Subcutaneous abdominal adipose tissue (tissue), 5 donors: ENCODE data around the gene DSCAML1.

Experiments used
- H3K27ac ChIP-seq: one replicate; pipeline ENCODE4 v1.7.0; 2013; ENCODE audit warnings: low read depth, mild to moderate bottlenecking, inconsistent platforms, low read length, moderate library complexity
- H3K27me3 ChIP-seq, 5 donors: one replicate each; pipeline ENCODE4 v1.7.0; 2013; ENCODE audit warnings: low read length in 5 of 5, inconsistent platforms in 1 of 5; ENCODE audit not compliant: control insufficient read depth in 5 of 5, insufficient read depth in 4 of 5
- H3K36me3 ChIP-seq, 5 donors: one replicate each; pipeline ENCODE4 v1.7.0; 2013; ENCODE audit warnings: low read length in 5 of 5; ENCODE audit not compliant: control insufficient read depth in 5 of 5, insufficient read depth in 5 of 5
- H3K4me1 ChIP-seq, 5 donors: one replicate each; pipeline ENCODE4 v1.7.0; 2013; ENCODE audit warnings: low read length in 5 of 5, mild to moderate bottlenecking in 3 of 5, moderate library complexity in 1 of 5; ENCODE audit not compliant: control insufficient read depth in 5 of 5, insufficient read depth in 5 of 5
- H3K4me3 ChIP-seq, 5 donors: one replicate each; pipeline ENCODE4 v1.7.0; 2013; ENCODE audit warnings: low read length in 5 of 5, low read depth in 1 of 5
- H3K9ac ChIP-seq, 5 donors: one replicate each; pipeline ENCODE4 v1.7.0; 2013; ENCODE audit warnings: low read length in 5 of 5, mild to moderate bottlenecking in 4 of 5, moderate library complexity in 3 of 5
- H3K9me3 ChIP-seq, 5 donors: one replicate each; pipeline ENCODE4 v1.7.0; 2013; ENCODE audit warnings: low read length in 5 of 5; ENCODE audit not compliant: control insufficient read depth in 5 of 5
- donor health status: healthy.
- donor health status: healthy.
- donor health status: healthy.
- donor health status: healthy.
- donor health status: healthy.

DSCAML1 gene

DNA sequence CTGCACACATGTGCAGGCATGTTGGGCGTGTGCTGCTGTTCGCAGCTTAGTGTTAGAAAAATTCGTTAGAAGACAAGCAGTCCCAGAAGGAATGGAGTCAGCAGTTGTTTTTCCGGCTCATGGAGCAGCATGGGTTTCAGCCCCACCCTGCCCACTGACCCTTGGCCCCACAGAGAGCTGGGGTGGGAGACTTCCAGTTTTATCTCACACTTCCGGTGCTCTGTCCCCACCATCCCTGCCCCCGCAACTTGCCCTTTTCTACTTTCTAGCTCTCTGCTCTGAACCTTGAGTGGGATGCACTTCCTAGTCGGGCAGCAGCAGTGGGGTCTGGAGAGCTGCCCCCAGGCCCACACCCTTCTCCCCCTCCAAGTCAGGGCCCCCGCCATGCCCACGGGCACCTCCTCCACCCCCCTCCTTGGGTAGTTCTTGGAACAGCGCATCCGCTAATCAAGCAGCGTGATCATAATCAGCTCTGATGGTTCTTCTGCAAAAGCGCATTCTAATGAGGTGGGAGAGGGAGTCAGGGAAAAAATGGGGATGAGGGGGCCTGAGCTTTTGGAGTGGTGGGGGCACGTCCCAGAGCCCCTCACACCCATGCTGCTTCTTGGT, 285.0 kb downstream of the DSCAML1 start:
- no peaks in the 10 kb centered on the region for H3K27me3 ChIP-seq
- peak overlapping the region in 1 of 5 donors; percentile 48 for H3K4me3 ChIP-seq
- H3K9me3 ChIP-seq, result no peaks in the 10 kb centered on the region
- no peak overlapping the region for H3K9ac ChIP-seq
- H3K36me3 ChIP-seq, result peaks cover 0 to 7% (median 0%) of the 10 kb centered on the region in 5 donors
- no peak overlapping the region for H3K27ac ChIP-seq
- peaks cover 2 to 26% (median 26%) of the 10 kb centered on the region in 5 donors for H3K4me1 ChIP-seq

DNA sequence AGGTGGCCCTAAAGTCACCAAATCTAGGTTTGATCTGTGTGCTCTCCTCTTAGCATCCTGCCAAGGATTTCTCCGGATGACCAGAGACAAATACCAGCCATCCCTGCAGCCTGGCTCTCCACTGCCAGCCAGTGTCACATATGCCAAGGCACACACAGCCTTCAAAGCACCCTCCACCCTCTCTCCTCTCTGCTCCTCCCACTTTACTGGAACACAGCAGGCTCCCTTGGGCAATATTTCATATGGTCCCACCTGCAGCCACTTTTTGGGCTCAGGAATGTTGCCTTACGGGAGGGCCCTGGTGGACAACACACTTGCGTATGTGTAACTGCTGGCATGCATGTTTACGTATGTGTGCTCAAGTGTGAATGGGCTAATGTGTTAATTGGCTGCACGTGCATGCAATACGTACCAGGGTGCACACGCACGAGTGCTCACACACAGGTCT, 285.5 kb downstream of the DSCAML1 start:
- Histone ChIP-seq H3K9ac (no peak overlapping the region), H3K9me3 (no peaks in the 10 kb centered on the region), H3K27ac (no peak overlapping the region), H3K4me3 (peak overlapping the region in 1 of 5 donors; percentile 36), H3K27me3 (no peaks in the 10 kb centered on the region), H3K36me3 (peaks cover 0 to 7% (median 0%) of the 10 kb centered on the region in 5 donors), H3K4me1 (peaks cover 2 to 26% (median 26%) of the 10 kb centered on the region in 5 donors)

DNA sequence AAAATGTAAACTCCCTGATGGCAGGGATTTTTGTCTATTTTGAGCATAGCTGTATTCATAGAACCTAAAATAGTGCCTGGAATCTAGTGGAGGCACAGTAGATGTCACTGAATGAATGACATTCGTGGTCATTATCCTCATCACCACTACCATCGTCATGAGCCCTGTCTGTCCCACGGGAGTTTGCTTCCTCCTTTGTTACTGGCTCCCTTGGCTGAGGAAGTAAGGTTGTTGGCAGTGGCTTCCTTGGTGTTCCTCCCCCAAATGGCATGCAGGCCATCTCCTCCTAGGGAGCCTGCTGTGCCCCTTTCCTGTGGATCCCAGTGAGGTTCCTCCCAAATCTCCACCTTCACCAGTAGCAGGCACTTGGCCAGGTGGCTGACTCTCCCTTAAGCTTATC, 286.4 kb downstream of the DSCAML1 start:
- Histone ChIP-seq H3K9me3 (no peaks in the 10 kb centered on the region), H3K9ac (no peak overlapping the region), H3K27ac (no peak overlapping the region), H3K36me3 (no peaks in the 10 kb centered on the region), H3K4me3 (no peak overlapping the region), H3K4me1 (peaks cover 2 to 26% (median 26%) of the 10 kb centered on the region in 5 donors), H3K27me3 (no peaks in the 10 kb centered on the region)

DNA sequence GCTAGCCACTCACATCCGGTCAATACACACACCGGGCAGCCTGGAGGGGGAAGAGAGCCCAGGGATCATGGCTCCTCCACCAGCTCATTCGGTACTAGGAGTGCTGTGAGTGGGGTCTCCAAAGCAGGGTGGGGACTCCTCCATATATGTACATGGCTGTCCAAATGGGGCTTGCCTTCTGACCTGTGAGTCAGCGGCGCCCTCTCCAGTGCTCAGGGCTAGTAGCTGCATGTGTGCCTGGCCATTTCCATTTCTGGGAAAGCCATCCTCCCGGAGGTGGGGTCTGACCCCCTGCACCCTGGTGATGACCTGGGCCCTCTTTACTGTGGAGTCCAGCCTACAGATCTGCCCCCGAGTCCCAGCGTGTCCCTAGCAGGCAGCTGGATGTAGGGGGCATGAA, 287.5 kb downstream of the DSCAML1 start:
- no peaks in the 10 kb centered on the region for H3K36me3 ChIP-seq
- peaks cover 2 to 26% (median 26%) of the 10 kb centered on the region in 5 donors for H3K4me1 ChIP-seq
- H3K27ac ChIP-seq, result no peak overlapping the region

DNA sequence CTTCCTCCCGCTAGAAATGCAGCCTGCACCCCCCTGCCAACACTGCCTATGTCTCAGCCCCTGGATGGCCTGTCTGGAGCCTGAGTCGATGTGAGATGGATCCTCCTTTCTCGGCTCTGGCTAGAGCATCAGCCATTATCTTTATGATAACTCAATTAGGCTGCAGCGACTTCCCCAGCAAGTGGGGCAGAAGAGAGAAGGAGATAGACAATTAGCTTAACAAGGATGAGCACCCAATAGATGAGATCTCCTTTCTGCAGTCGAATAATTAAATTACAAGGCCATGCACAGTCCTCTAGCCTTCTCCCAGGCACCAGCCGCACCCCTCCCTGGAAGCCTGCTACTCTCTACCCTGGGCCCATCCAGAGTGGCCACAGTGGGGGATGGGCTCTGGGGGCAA, 290.0 kb downstream of the DSCAML1 start:
- Histone ChIP-seq H3K27me3 (peaks cover 0 to 3% (median 0%) of the 10 kb centered on the region in 5 donors), H3K4me3 (no peak overlapping the region), H3K9ac (no peak overlapping the region), H3K27ac (no peak overlapping the region), H3K36me3 (peaks cover 0 to 4% (median 0%) of the 10 kb centered on the region in 5 donors), H3K4me1 (peaks cover 2 to 22% (median 12%) of the 10 kb centered on the region in 5 donors), H3K9me3 (no peaks in the 10 kb centered on the region)

More for the DNA sequence above, 287.5 kb downstream of the DSCAML1 start:
- peaks cover 0 to 3% (median 0%) of the 10 kb centered on the region in 5 donors for H3K27me3 ChIP-seq
- H3K9ac ChIP-seq, result no peak overlapping the region
- no peaks in the 10 kb centered on the region for H3K9me3 ChIP-seq
- no peak overlapping the region for H3K4me3 ChIP-seq

DNA sequence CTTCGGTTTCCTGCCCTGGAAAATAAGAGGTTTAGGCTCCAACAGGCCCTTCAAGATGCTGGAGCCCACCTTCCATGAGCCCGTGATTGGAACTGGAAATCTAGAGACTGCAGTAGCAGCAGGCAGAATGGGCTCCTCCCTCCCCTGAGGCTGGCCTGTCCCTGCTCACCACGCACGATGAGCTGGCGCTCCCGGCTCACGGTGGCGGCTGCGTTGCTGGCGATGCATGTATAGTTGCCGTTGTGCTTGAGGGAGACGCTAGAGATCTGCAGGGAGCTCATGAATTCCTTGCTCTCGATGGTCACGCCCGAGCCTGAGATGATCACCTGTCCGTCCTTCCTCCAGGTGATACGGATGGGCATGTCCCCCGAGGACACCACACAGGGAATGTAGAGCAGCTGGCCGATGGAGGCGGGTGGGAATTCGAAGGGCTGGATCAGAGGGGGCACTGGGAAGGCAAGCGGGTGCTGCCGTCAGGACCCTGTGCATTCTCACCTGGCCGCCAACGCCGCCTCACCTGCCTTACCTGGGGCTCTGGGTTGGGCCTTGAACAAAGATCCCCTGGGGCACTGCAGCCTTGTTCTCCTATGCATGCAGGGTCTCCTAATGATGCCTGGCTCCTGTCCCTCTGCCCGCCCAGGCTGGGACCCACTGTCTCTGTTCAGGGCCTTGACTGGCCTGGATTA, 291.6 kb downstream of the DSCAML1 start:
- Histone ChIP-seq H3K4me1 (peaks cover 0 to 9% (median 0%) of the 10 kb centered on the region in 5 donors), H3K27me3 (peaks cover 0 to 3% (median 0%) of the 10 kb centered on the region in 5 donors), H3K9ac (no peak overlapping the region), H3K9me3 (no peaks in the 10 kb centered on the region), H3K36me3 (peaks cover 0 to 7% (median 3%) of the 10 kb centered on the region in 5 donors), H3K27ac (no peak overlapping the region), H3K4me3 (no peak overlapping the region)

DNA sequence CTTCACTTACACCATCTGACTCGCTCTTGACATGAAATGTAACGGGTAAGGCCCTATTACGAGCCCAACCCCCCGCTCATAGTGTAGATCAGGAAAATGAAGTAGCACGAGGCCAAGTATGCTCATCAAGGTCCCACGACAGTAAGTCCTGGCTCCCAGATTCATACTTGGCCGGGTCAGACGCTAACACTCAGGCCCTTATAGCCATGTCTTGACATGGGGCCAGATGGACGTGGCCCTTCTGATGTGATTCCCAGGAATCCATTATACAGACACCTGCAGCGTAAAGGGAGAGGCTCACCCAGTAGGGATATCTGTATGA, 294.3 kb downstream of the DSCAML1 start:
- Histone ChIP-seq H3K36me3 (peaks cover 0 to 7% (median 3%) of the 10 kb centered on the region in 5 donors), H3K9ac (no peak overlapping the region), H3K27me3 (peaks cover 0 to 3% (median 0%) of the 10 kb centered on the region in 5 donors), H3K9me3 (no peaks in the 10 kb centered on the region), H3K4me3 (no peak overlapping the region), H3K4me1 (peaks cover 0 to 9% (median 0%) of the 10 kb centered on the region in 5 donors), H3K27ac (no peak overlapping the region)

DNA sequence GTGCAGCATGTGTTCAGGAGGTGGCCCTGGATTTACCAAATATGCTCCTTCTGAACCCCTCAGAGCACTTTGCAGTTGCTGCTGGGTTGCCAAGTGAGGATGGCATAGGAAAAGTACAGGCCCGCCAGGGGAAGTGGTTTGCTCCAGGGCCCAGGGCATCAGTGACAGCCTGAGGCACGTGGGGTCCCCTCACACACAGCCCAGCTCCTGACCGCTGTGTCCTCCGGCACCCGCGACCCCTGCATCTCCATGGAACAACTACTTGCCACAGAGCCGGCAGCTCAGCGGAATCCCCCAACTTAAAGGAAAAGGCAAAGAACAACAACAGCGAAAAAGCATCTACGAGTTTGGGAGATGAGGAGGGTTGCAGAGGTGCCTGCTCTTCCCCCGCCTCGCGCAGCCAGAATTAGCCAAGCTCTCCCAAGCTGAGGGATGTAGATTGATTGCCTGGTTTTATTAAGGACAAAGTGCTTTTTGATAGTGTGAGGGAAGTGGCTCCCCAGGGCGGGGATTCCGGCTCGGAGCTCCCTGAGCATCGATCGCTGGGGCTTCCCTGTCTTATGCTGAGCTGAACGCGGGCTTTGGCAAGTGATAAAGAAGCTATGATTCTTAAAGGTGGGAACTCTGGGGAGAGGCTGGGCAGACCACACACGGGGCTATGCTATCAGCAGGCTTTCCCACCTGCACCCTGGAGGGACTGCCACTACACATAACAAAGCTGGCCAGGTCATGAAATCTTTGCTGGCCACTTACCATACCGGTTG, 294.8 kb downstream of the DSCAML1 start:
- H3K36me3 ChIP-seq, result peaks cover 0 to 7% (median 3%) of the 10 kb centered on the region in 5 donors
- no peak overlapping the region for H3K27ac ChIP-seq
- H3K9ac ChIP-seq, result no peak overlapping the region
- peaks cover 0 to 3% (median 0%) of the 10 kb centered on the region in 5 donors for H3K27me3 ChIP-seq
- H3K4me1 ChIP-seq, result peaks cover 0 to 9% (median 0%) of the 10 kb centered on the region in 5 donors
- H3K4me3 ChIP-seq, result no peak overlapping the region
- H3K9me3 ChIP-seq, result no peaks in the 10 kb centered on the region

DNA sequence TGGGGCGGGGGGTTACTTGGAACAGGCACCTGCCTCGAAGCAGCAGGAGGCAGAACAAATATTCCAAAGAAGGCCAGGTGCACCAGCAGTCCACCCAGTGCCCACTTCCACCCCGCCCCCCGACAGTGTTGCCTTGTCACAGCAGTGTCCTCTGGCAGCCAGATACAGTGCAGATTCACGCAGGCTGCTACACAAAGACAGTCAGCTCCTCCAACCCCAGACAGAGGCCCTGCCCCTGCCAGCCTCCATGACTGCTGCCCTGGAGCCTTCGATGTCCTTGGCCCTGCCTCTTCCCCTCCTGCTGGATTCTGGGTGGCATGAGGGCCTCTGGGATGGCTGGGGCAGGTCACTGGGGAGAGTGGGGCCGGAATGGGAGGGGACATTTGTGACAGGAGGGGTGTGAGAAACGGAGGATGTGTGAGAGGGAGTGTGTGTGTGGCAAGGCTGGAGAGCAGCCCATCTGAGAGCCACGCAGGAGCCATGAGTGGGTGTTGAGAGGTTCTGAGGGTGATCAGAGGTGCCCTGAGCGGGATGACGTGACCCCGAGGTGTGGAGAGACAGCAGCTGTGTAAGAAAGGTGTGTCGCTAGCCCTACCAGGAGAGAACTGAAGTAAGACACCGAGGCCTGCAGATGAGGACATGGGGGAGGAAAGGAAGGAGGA, 295.6 kb downstream of the DSCAML1 start:
- H3K4me1 ChIP-seq, result peaks cover 0 to 9% (median 0%) of the 10 kb centered on the region in 5 donors
- H3K9ac ChIP-seq, result no peak overlapping the region
- peaks cover 0 to 7% (median 3%) of the 10 kb centered on the region in 5 donors for H3K36me3 ChIP-seq
- no peak overlapping the region for H3K4me3 ChIP-seq
- no peaks in the 10 kb centered on the region for H3K9me3 ChIP-seq
- peaks cover 0 to 3% (median 0%) of the 10 kb centered on the region in 5 donors for H3K27me3 ChIP-seq
- no peak overlapping the region for H3K27ac ChIP-seq
